Ovary (tissue), 3 donors: ENCODE data around the gene ARF1.

Experiments
- POLR2A ChIP-seq: fragments of 450-650 bp; IDR thresholded peaks from one replicate; pipeline ENCODE4 v1.6.1; 2017; ENCODE audit warnings: antibody characterized with exemption, mild to moderate bottlenecking, moderate library complexity
- TF ChIP-seq, protein P1 (sequence below), 3 donors: fragments of 450-650 bp in 2 of 3; fragments of 200-600 bp in 1 of 3; IDR thresholded peaks; one replicate each; pipeline versions ENCODE4 v1.5.1 to v1.8.0; 2016 to 2022; ENCODE audit warnings: antibody characterized with exemption in 3 of 3, mild to moderate bottlenecking in 1 of 3
- donor health status: DM: no; HTN: no; CAD: no.

GRCh38 chr1:228064296-228064695 is 18.2 kb upstream of the ARF1 start:
- TF ChIP-seq, protein P1, sequence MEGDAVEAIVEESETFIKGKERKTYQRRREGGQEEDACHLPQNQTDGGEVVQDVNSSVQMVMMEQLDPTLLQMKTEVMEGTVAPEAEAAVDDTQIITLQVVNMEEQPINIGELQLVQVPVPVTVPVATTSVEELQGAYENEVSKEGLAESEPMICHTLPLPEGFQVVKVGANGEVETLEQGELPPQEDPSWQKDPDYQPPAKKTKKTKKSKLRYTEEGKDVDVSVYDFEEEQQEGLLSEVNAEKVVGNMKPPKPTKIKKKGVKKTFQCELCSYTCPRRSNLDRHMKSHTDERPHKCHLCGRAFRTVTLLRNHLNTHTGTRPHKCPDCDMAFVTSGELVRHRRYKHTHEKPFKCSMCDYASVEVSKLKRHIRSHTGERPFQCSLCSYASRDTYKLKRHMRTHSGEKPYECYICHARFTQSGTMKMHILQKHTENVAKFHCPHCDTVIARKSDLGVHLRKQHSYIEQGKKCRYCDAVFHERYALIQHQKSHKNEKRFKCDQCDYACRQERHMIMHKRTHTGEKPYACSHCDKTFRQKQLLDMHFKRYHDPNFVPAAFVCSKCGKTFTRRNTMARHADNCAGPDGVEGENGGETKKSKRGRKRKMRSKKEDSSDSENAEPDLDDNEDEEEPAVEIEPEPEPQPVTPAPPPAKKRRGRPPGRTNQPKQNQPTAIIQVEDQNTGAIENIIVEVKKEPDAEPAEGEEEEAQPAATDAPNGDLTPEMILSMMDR (IDR thresholded peaks at IDR 0.05): no peak
- no peak for TF ChIP-seq POLR2A
